ENCODE data around the gene TMEM184C.

- no peak for TF ChIP-seq CTCF (IDR thresholded peaks at IDR 0.05)
- TF ChIP-seq POLR2A (IDR thresholded peaks at IDR 0.05), result no peak
Observed at GRCh38 chr4:147644471-147644870, 27.3 kb downstream of the TMEM184C start.
